CD4-positive, alpha-beta T cell treated with Interleukin-1 beta for 1 hour (primary cell): ENCODE data around the gene EYS.

Source experiments
- DNase-seq, 2 donors: peaks; one replicate each; pipeline ENCODE4 v3.0.0-alpha.2; 2020 to 2022

Gene EYS

DNA sequence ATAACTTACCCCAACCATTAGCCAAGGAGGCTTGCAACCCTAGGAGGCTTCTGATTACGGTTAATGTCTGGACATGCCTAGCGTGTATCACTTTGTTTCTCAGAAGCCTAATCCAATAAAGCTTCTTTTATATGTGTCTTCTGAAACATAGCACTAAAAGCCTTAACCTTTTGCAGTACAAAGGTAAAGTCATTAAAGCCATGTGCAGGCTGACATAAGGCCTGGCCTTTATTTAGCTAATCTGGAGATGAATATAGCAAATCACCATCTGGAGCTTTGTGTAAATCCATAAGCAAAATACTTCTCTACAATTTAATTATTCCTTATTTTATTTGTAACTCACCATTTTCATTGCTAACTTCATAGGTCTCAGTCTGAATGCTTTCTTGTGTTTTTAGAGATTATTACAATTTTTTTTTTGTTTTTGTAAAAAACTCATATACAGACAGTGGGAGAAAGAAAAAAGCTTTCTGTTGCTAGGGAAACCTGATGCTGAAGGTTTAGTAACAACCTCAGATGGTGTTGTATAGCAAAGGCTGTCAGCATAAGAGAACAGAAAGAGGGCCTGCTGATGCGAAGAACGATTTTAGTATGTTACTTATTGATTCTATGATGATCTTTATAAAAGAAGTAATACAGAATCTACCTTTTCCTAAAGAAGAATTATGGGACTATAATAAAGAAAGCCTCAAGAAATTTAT lies at the start of gene EYS:
Gene EYS (minus strand): TSS at position 101 of the 701 bp plus-strand sequence. CDS start 211,816 bp downstream, outside the sequence.
- no peak for DNase-seq

DNA sequence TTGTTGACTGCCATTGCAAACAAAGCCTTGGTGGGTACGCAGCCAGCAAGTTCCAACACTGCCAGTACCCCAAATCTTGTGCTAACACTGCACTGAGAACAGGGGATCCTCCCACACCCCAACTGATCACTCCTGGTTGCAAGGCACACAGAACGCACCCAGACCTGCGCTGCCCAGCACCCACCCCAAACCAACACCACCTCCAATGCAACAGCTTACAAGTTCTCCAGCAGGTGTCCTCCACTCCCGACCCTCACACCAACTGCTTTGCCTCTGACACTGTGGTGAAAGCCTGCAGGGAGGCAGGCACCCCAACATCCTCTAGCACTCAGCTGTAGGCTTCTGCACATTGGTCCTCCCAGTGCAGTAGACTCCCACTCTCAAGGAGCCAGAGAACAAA lies 39.3 kb upstream of the EYS start:
- no peak for DNase-seq

DNA sequence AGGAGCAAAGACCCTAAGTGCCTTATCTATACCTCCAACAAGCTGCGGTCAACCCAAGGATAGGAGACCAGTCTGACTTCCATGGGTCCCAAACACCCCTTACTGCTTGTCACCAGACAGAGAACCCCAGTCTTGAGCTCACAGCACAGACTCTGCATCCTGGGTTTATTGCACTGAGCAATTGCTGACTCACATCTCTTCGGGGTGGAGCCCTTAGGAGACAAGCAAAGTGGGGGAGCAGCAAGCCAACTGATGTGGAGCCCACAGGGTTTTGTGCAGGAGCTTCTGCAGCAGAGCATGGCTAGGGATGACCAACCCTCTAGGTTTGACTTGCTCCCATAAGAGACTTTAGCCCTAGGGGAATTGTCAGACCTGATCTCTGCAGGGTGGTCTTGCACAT lies 38.6 kb upstream of the EYS start:
- no peak for DNase-seq

DNA sequence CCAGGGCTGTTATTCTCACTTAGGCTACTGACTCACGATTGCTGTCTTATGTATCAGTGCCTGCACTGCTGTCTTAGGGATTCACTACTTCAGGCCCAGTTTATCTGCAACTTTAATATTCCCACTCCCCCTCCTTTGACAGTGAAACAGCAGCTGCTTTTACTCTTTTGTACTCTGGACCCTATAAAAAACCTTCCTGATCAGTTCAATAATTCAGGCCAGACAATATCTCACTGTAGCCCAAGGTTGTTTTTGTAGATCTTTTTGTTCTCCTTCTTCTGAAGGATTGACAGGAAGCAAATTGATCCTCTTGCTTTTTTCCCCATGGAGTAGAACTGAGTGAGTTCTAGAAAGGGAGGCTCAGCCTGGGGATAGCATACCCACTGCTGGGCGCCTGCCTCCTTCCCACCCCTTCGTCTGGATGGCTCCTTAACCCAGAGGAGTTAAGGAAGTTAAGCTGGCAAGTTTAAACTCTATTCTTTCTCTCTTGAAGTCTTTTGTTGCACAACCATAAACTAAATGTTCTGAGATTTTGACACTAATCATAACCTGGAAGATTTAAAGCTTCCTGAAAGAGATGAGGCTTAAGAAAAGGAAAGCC lies 22.0 kb upstream of the EYS start:
- DNase-seq = no peak

DNA sequence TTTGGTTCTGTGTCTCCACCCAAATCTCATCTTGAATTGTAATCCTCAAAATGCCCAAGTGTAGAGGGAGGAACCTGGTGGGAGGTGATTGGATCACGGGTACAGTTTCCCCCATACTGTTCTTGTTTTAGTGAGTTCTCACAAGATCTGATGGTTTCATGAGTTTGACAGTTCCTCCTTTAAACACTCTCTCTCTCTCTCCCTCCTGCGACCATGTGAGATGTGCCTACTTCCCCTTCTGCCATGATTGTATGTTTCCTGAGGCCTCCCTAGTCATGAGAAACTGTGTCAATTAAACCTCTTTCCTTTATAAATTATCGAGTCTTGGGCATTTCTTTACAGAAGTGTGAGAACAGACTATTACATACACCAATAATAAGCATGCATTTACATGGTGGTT lies 12.1 kb upstream of the EYS start:
- DNase-seq = no peak

DNA sequence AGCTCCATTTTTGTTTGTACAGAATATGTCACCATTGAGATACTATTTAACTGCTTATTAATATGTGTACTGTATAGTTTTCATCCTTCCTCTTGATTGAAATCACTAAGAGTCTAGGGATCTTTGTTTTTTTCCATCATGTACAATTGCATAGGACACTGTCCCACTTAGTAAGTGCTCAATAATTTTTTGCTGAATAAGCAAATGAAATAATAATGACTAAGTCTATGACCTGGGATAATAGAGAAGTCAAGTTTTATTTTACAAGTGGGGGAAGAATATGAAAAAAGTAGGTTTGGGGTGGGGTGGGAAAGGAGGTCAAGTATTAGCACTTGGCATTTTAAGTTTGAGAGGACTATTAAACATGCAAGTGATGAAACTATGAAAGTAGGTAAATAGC lies 4.5 kb upstream of the EYS start:
- no peak for DNase-seq

DNA sequence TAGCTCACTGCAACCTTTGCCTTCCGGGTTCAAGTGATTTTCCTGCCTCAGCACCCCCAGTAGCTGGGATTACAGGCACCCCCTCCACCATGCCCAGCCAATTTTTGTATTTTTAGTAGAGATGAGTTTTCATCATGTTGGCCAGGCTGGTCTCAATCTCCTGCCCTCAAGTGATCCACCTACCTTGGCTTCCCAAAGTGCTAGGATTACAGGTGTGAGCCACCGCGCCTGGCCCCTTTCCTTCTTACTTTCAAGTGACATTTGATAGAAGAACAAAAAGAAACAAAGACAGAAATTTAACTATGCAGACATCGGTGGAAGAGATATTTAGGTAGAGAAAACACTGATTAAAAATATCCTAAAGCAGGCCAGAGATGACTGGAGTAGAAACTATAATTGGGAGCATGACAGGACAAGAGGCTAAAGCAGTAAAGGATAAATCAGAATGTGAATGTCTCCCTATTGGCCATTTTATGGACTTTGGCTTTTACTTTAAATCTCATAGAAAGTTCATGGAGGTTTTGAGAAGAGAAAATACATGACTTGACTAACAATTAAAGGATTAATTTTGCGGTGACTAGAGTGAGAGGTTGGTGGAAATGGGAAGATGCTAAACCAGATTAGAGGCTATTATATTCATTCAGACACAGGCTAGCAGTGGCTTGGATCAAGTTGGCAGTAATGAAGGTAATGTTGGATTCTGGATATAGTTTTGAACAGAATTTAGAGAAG lies 2.2 kb upstream of the EYS start:
- DNase-seq = no peak

DNA sequence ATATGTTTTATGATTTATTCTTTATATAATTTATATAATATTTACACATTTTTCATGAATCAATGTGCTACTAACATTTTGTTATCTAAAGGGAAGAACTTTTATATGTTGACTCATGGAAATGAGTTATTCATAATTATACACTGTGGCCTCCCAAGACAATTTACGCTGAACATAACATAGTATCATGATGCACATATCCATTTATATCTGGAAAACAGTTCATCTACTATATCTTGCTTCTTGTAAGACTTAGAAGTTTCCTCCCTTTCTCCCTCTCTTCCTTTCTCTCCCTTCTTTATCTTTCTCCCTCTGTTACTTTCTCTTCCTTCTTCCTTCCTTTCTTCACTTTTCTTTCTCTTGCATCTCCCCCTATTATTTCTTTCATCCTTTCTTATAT lies 1.1 kb upstream of the EYS start:
- no peak for DNase-seq

DNA sequence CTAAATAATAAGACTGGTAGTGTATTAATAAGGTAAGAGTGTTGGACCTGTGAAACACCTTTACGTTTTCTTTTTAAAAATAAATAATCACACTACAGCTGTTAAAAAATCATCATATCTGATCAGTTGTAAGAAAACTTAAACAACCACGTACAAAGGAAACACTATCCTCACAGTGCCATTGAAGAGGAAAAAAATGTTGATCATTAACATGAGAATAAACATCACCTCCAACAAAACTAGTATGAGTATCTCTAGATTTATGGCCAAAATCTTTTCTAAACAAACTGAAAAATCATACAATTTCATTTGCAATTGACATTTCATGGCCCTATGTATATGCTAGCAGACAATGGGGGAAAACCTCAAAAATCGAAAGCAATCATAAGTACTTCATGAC lies 590 bp downstream of the EYS start:
- no peak for DNase-seq

DNA sequence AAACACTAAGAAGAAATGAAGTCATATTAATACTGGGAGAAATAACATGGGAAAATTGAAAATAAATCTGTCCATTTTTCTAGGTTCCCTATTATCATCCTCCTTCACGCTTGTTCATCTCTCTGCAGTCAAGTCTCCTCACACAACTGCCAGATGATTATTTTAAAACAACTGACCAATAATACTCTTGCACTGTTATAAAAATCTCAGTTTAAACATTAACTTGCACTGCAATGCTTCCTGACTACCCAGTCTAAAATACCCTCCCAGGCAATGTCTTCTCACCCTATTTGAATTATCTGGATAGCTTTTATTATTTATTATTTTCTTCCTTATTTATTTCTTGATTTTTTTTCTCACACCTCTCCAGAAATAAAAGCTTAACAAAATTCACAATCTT lies 5.7 kb downstream of the EYS start:
- no peak for DNase-seq

DNA sequence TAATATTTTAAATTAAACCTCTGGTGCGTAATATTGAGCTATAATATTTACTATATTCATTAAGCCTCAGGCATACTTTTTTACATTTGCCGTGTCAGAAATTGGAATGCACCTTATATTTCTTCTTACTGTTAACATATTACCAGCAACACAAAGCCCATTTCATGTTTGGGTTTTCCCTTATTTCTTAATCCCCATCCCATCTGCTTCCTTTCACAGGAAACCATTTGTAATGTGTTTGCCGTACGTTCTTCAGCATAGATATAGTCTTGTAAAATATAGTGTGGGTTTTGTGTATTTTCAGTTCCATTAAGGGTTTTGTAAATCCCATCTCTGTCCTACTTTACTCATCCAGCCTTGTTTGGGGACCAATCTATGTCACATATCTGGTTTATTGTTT lies 6.5 kb downstream of the EYS start:
- DNase-seq = no peak

DNA sequence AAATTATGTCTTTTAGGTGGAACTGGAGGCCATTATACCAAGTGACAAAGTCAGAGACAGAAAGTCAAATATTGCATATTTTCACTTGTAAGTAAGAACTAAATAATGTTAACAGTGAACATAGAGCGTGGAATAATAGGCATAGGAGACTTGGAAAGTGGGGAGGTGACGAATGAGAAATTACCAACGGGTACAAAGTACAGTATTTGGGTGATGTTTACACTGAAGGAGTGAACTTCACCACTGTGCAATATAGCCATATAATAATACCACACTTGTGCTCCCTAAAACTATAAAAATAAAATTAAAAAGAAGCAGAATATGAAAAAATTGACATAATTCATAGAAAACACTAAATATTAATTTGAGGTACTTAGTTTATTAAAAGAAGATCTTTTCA lies 14.9 kb downstream of the EYS start:
- DNase-seq = no peak

DNA sequence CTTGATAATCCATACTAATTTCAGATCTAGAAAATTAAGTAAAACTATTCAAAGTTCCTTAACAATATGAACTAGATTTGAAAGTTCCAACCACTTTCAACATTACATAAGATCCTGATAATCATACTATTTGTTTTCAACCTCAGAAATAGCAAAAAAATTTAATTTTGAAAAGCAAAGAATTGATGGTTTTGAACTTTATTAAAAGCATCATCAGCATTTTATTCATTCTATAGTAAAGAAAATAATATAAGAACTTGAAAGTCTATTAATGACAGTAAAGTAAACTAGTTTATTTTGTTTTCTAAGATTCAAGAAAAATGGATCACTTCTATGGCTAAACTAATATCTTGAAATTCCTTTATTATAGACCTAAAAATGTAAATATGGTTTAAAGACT lies 26.8 kb downstream of the EYS start:
- no peak for DNase-seq

DNA sequence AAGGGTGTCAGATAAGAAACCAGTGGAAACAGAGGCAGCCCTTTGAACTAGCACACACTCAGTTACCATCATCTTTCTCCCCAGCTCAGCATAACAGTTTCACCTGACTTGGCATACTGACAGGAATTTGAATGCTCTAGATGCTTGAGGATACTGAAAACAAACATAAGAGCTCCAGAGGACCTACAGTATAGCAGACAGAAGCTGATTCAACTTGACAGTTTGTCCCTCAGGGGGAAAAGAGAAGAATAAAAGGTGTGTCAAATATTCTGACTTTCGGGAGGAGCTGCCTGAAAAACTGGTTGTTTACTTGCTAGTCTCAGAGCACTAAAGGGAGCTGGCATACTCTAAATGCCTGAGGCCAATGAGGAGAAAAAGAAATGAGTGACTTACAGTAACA lies 35.1 kb downstream of the EYS start:
- DNase-seq = no peak

DNA sequence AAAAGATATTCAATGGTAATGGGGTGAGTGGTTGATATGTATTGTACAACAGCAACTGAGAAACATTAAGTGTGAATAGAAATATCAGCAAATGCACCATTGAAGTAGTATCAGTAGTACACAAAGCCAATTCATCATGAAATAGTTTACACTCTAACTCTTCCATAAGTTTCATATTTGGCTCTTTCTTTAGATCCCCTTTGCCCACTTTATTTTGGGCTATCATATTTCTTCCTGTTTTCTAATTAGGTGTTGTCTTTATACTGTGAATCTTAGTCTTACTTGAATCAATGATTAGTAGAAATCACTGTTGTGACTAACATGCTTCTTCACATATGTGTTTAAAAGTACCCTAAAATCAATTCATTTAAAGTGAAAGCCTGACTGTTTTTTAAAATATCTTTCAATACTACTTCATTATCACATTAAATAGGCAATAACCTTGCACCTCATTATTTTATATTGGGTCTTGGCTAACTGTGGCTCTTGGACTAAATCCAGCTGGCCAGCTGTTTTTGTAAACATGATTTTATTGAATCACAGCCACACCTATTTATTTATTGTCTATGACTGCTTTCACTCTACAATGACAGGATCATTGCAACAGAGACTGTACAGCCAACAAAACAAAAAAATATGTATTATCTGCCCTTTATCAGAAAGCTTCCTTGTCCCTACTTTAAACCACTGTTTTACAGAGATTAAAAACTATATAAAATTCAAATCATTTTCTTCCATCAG lies 38.9 kb downstream of the EYS start:
- DNase-seq = no peak

DNA sequence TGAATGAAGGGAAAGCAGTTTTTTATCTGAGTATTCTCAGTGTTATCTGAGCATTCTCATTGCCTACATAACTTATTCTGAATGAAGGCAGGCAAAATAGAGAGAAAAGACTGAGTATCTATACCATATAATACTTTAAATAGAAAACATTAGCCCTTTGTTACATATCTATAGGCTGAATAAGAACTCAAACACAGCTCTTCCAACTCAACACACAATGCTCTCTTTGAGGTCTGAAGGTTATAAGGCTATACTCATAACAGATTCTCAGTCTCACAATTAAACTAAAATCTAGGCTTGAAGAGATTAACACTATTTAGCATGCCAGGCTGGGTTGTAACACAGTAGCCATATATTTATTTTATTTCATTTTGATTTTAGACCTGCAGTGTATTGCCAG lies 56.9 kb downstream of the EYS start:
- DNase-seq = no peak

DNA sequence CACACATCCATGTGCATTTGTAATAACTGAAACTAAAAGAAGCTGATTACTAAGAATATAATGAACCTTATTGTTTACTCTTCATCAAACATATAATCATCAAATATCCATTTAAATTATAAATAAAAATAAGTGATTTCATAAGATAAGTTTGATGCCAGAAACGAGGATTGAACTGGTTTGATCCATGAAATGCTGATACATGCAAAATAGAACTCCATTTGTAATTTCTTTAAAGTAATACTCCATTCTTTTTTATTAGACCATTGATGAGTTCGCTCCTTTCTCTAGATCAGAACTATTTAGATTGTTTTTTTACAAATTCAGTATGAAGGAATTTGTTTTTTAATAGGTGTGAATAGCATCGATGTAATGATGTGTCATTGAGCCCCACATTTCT lies 57.6 kb downstream of the EYS start:
- DNase-seq = no peak

DNA sequence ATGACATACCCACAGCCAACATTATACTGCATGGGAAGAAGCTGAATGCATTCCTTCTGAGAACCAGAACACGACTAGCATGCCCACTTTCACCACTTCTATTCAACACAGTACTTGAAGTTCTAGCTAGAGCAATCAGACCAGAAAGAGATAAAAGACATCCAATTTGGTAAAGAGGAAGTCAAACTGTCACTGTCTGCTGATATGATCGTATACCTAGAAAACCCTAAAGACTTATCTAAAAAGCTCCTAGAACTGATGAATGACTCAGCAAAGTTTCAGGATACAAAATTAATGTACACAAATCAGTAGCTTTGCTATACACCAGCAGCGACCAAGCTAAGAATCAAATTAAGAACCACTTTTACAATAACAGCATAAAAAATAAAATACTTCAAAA lies 60.5 kb downstream of the EYS start:
- DNase-seq = no peak

DNA sequence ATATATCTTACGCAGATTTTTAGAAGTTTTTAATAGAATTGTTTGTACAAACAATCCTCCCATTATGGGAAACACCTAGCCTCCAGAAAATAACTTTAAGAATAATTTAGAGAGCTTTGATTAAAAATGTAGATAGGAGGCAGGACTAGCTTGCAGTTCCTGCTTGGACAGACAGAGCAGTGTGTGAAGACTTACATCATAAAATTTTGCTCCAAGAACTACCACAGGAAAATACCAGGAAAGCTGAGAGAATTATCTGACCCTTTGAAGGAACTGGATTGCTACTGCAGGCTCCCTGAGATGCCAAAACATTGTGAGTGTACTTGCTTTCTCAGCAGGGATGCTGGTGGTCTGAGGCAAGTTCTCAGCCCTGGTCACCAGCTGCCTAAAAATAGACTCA lies 64.2 kb downstream of the EYS start:
- no peak for DNase-seq

DNA sequence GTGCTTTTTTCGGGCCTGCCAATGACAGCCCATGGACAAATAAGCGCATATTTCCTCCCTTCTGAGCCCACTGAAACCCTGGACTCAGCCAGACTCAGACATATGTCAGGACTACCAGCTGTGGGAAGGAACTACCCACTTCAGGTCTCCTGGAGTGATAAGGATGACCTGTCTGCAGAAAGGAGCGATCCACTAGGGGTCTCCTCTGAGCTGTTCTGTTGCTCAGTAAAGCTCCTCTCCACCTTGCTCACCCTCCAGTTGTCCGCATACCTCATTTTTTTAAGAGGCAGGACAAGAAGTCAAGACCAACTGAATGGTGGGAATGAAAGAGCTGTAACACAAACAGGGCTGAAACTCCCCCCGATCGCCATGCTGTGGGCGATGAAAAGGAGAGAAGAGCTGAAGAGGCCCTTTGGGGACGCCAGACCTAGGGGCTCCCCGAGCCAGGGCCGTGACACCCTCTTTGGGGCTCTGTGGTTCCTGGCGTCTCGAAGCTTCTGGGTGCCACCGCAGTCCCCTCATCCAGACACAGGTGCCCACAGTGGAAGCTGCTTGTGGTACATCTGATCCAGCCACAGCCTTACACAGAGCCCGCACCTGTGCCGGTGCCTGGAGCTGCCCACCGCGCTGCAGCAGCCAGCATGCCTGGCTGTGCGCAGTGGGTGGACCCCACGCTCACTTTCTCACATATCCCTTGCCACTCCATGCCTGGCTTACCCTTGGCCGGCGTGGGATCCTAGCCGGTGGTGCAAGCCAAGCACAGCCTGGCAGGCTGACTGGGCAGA lies 68.8 kb downstream of the EYS start:
- DNase-seq = no peak

DNA sequence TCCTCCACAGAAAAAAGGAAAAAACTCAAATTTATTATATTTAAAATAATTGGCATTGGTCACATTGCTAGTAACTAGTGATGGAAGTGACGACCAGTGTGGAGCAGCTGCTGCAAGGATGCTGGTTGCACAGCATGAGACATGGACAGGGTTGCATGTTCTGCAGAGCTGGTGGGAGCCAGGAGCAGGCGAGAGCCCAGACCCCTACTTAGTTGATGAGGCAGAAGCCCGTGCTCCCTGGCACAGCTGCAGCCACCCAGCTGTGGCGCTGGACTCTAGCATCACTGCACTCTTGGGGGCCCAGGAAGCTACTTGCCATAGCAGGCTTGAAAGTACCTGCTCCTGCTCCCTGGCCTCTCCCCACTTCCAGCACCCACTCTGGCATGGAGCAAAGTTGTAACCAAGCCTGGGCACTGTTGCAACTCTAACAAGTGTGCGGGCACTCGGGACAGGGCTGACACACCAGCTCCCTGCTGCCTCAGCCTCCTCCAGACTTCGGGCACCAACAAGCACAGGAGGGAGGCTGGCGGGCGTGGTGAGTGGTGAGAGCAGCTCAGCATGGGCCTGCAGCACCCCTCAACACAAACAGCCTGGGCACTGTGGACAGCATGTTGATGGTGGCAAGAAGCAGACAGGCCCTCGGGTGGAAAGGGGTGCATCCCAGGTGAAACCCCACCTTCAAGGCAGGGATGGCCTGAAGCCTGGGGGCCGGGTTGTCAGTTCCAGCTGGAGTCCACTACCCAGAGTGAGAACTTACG lies 69.6 kb downstream of the EYS start:
- no peak for DNase-seq

DNA sequence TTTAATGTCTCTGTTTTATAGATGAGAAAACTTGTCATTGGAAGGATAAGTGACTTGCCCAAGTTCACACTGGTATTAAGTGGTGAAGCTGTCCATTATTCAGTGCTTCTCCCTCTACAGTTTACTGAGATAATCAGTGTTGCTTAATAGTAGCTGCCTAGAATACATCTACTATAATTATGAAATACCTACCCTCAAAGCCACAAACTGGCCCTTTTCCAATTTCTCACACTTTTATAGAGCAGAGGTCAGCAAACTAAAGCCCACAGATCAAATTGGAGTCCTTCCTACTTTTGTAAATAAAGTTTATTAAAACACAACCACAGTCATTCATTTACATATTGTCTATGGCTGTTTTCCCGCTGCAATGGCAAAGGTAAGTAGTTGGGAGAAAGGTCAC lies 73.5 kb downstream of the EYS start:
- no peak for DNase-seq
